ENCODE results near the gene CXCL14. TPM values are rescaled to one million over a fixed set of nuclear protein-coding genes. Genes with fewer than 3 reads are reported as not detected.

The CXCL14 gene
- total and polyA plus RNA-seq, 2 donors from 2014 or later: 104 to 414 TPM

GRCh38 chr5:135543485-135544304 is 35.1 kb downstream of the CXCL14 start:
- DNase-seq (peak in 3 of 5 donors; percentile 27 to 44 (median 33)), FAIRE-seq (no peak)
- TF ChIP-seq CTCF (IDR thresholded peaks at IDR 0.05; ENCODE audit: borderline replicate concordance, extremely low read depth, insufficient read depth): no peak
- H3K27me3 ChIP-seq (ENCODE audit: control insufficient read depth, insufficient read depth, low read length): peaks cover 89% of the 10 kb centered on the region
- no peak overlapping the region for H3K9ac ChIP-seq (ENCODE audit: low read length in 3 of 3)
- H3K4me3 ChIP-seq (ENCODE audit: low read length in 3 of 3): peak overlapping the region in 2 of 3 donors; percentile 65 to 67
- H3K9me3 ChIP-seq (ENCODE audit: control insufficient read depth in 2 of 3, insufficient read depth in 1 of 3, low read length in 3 of 3): no peaks in the 10 kb centered on the region
- no peak overlapping the region for H3K27ac ChIP-seq (ENCODE audit: low read depth in 2 of 2, low read length in 2 of 2)
- intact Hi-C loops (cut with DNase I): no loop called here
- no peaks in the 10 kb centered on the region for H3K36me3 ChIP-seq (ENCODE audit: control insufficient read depth in 2 of 3, insufficient read depth in 3 of 3, low read length in 3 of 3)
- H3K4me1 ChIP-seq (ENCODE audit: control insufficient read depth in 2 of 3, insufficient read depth in 2 of 3, low read depth in 1 of 3, low read length in 3 of 3): peaks cover 0 to 3% (median 0%) of the 10 kb centered on the region in 3 donors

GRCh38 chr5:135543001-135543484 is 35.7 kb downstream of the CXCL14 start:
- intact Hi-C loops (cut with DNase I): no loop called here
- peaks cover 88% of the 10 kb centered on the region for H3K27me3 ChIP-seq (ENCODE audit: control insufficient read depth, insufficient read depth, low read length)

GRCh38 chr5:135541807-135542502 is 36.8 kb downstream of the CXCL14 start:
- TF ChIP-seq CTCF (IDR thresholded peaks at IDR 0.05; ENCODE audit: borderline replicate concordance, extremely low read depth, insufficient read depth): no peak
- no peak overlapping the region for H3K9ac ChIP-seq (ENCODE audit: low read length in 3 of 3)
- FAIRE-seq (no peak), DNase-seq (no peak)
- intact Hi-C loops (cut with DNase I): no loop called here
- peaks cover 87% of the 10 kb centered on the region for H3K27me3 ChIP-seq (ENCODE audit: control insufficient read depth, insufficient read depth, low read length)
- peaks cover 0 to 3% (median 0%) of the 10 kb centered on the region in 3 donors for H3K4me1 ChIP-seq (ENCODE audit: control insufficient read depth in 2 of 3, insufficient read depth in 2 of 3, low read depth in 1 of 3, low read length in 3 of 3)
- no peaks in the 10 kb centered on the region for H3K36me3 ChIP-seq (ENCODE audit: control insufficient read depth in 2 of 3, insufficient read depth in 3 of 3, low read length in 3 of 3)
- peaks cover 0 to 4% (median 0%) of the 10 kb centered on the region in 3 donors for H3K9me3 ChIP-seq (ENCODE audit: control insufficient read depth in 2 of 3, insufficient read depth in 1 of 3, low read length in 3 of 3)
- no peak overlapping the region for H3K27ac ChIP-seq (ENCODE audit: low read depth in 2 of 2, low read length in 2 of 2)
- H3K4me3 ChIP-seq (ENCODE audit: low read length in 3 of 3): no peak overlapping the region

More at GRCh38 chr5:135543001-135543484, 35.7 kb downstream of the CXCL14 start:
- no peak for TF ChIP-seq CTCF (IDR thresholded peaks at IDR 0.05; ENCODE audit: borderline replicate concordance, extremely low read depth, insufficient read depth)
- no peak overlapping the region for H3K27ac ChIP-seq (ENCODE audit: low read depth in 2 of 2, low read length in 2 of 2)
- H3K4me3 ChIP-seq (ENCODE audit: low read length in 3 of 3): peak overlapping the region in 1 of 3 donors; percentile 67
- no peaks in the 10 kb centered on the region for H3K36me3 ChIP-seq (ENCODE audit: control insufficient read depth in 2 of 3, insufficient read depth in 3 of 3, low read length in 3 of 3)
- H3K9me3 ChIP-seq (ENCODE audit: control insufficient read depth in 2 of 3, insufficient read depth in 1 of 3, low read length in 3 of 3): peaks cover 0 to under 1% (median 0%) of the 10 kb centered on the region in 3 donors
- FAIRE-seq: no peak
- peak in 1 of 5 donors; percentile 47 for DNase-seq
- peaks cover 0 to 3% (median 0%) of the 10 kb centered on the region in 3 donors for H3K4me1 ChIP-seq (ENCODE audit: control insufficient read depth in 2 of 3, insufficient read depth in 2 of 3, low read depth in 1 of 3, low read length in 3 of 3)
- no peak overlapping the region for H3K9ac ChIP-seq (ENCODE audit: low read length in 3 of 3)
